Measurements from ENCODE around the gene CERS6.

GRCh38 chr2:168705534-168706470, 249.7 kb downstream of the CERS6 start:
- peak; percentile 35 for TF ChIP-seq CTCF (conservative IDR thresholded peaks at IDR 0.05)
- TF ChIP-seq ZFX (IDR thresholded peaks at IDR 0.05), result no peak
